Body of pancreas (tissue), 4 donors: ENCODE measurements around the gene KDM4B.

ENCODE experiments used
- POLR2A ChIP-seq, 3 donors: fragments of 450-650 bp; IDR thresholded peaks; one replicate each; pipeline ENCODE4 v1.6.1; 2016; ENCODE audit warnings: antibody characterized with exemption in 3 of 3, mild to moderate bottlenecking in 2 of 3
- TF ChIP-seq, protein P1 (sequence below), 7 experiments: fragments of 450-650 bp in 4 of 7; fragments of 200-600 bp in 3 of 7; sonication (generic) in 3 of 7; IDR thresholded peaks; one replicate each; pipeline ENCODE4 v1.5.1; 2016 to 2019; ENCODE audit warnings: antibody characterized with exemption in 7 of 7

DNA sequence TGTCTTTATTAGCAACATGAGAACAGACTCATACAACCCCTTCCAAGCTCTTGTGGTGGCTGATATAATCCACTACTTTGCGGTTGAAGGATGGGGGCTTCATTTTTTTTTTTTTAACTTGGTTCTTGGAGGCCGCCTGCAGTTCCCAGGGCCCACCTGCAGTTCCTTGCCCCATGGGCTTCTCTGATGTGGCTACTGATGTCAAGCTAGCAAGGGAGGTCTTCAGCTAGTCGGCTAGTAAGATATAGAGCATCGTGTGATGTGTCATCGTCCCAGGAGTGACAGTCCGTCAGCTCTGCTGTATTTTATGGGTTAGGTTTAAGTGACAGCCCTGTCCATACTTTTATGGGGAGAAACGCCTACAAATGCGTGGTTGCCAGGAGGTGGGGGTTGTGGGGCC, 33.5 kb upstream of the KDM4B start:
- TF ChIP-seq, protein P1, sequence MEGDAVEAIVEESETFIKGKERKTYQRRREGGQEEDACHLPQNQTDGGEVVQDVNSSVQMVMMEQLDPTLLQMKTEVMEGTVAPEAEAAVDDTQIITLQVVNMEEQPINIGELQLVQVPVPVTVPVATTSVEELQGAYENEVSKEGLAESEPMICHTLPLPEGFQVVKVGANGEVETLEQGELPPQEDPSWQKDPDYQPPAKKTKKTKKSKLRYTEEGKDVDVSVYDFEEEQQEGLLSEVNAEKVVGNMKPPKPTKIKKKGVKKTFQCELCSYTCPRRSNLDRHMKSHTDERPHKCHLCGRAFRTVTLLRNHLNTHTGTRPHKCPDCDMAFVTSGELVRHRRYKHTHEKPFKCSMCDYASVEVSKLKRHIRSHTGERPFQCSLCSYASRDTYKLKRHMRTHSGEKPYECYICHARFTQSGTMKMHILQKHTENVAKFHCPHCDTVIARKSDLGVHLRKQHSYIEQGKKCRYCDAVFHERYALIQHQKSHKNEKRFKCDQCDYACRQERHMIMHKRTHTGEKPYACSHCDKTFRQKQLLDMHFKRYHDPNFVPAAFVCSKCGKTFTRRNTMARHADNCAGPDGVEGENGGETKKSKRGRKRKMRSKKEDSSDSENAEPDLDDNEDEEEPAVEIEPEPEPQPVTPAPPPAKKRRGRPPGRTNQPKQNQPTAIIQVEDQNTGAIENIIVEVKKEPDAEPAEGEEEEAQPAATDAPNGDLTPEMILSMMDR (IDR thresholded peaks at IDR 0.05) = no peak
- no peak for TF ChIP-seq POLR2A (IDR thresholded peaks at IDR 0.05)
